Aorta (tissue), 5 donors: ENCODE data around the gene SLC38A7. TPM values are rescaled to one million over a fixed set of nuclear protein-coding genes. Genes with fewer than 3 reads are reported as not detected.
"Not testable (repeated sequence)": the region's sequence is repeated elsewhere in the genome, so short reads cannot be mapped to it uniquely, and the experiment has no call there.

ENCODE experiments used
- ATAC-seq: fragments of 200-7000 bp; cut with Tn5 transposase; one replicate; pipeline ENCODE4 v1.9.1; 2022; ENCODE audit warnings: moderate library complexity; ENCODE audit not compliant: low FRiP score
- DNase-seq, 2 donors: peaks; one replicate each; pipeline ENCODE4 v3.0.0-alpha.2; 2020
- H3K27ac ChIP-seq, 2 donors: one replicate each; pipeline ENCODE4 v1.5.1; 2013; ENCODE audit warnings: low read length in 2 of 2, mild to moderate bottlenecking in 2 of 2, moderate library complexity in 2 of 2, control low read depth in 1 of 2, inconsistent platforms in 1 of 2, low read depth in 1 of 2
- H3K27me3 ChIP-seq, 2 donors: one replicate each; pipeline ENCODE4 v1.6.1; 2013; ENCODE audit warnings: control low read depth in 1 of 2, low read length in 1 of 2, mild to moderate bottlenecking in 1 of 2, moderate library complexity in 1 of 2; ENCODE audit not compliant: insufficient read depth in 2 of 2, control insufficient read depth in 1 of 2
- H3K36me3 ChIP-seq, 2 donors: one replicate each; pipeline ENCODE4 v1.6.1; 2013; ENCODE audit warnings: control low read depth in 1 of 2, low read length in 1 of 2, mild to moderate bottlenecking in 1 of 2; ENCODE audit not compliant: insufficient read depth in 2 of 2, control insufficient read depth in 1 of 2
- H3K4me1 ChIP-seq, 2 donors: one replicate each; pipeline ENCODE4 v1.6.1; 2013; ENCODE audit warnings: low read length in 2 of 2, control low read depth in 1 of 2, mild to moderate bottlenecking in 1 of 2, moderate library complexity in 1 of 2; ENCODE audit not compliant: insufficient read depth in 2 of 2, control insufficient read depth in 1 of 2
- H3K4me3 ChIP-seq, 2 donors: one replicate each; pipeline ENCODE4 v1.5.1; 2013; ENCODE audit warnings: low read length in 2 of 2, control low read depth in 1 of 2, mild to moderate bottlenecking in 1 of 2
- H3K9me3 ChIP-seq: one replicate; pipeline ENCODE4 v1.6.1; 2013; ENCODE audit warnings: mild to moderate bottlenecking, low read length; ENCODE audit not compliant: control insufficient read depth
- WGBS, 2 donors: extraction: QIAGEN DNeasy Blood & Tissue Kit; methylation state at CpG; one replicate each; pipeline ENCODE4 v1.1.7; 2013; 5-methylcytosine and 5-hydroxymethylcytosine counted together
- intact Hi-C, 2 donors: fragments of 100-400 bp; cut with DNase I; formaldehyde crosslinking; loops; one replicate each; pipeline versions ENCODE4 v1.14.2 to v1.15.0; 2022
- polyA plus RNA-seq, 2 donors: library from polyadenylated mRNA; stranded (reverse); fragments of 200-250 nt; gene quantifications; one replicate each; pipeline ENCODE4 v1.2.3, GENCODE V29; 2013
- total RNA-seq, 2 donors: library from RNA; stranded (reverse); fragmentation: NEBNext Ultra II Directional; extraction: Animal tissue kit (Norgen Biotek cat#: 25700); gene quantifications; one replicate each; pipeline ENCODE4 v1.2.1, GENCODE V29; 2021
- donor health status: healthy with polysubstance abuse.
- donor health status: Bipolar disorder and iron deficiency.
- donor health status: DM: no; HTN: no; CAD: no.
- donor health status: DM: no; HTN: no; CAD: no.
- donor health status: DM: yes; HTN: yes; CAD: no.

The SLC38A7 gene
- total and polyA plus RNA-seq, 4 donors = 1.5 to 22.9 (median 9.4) TPM

DNA sequence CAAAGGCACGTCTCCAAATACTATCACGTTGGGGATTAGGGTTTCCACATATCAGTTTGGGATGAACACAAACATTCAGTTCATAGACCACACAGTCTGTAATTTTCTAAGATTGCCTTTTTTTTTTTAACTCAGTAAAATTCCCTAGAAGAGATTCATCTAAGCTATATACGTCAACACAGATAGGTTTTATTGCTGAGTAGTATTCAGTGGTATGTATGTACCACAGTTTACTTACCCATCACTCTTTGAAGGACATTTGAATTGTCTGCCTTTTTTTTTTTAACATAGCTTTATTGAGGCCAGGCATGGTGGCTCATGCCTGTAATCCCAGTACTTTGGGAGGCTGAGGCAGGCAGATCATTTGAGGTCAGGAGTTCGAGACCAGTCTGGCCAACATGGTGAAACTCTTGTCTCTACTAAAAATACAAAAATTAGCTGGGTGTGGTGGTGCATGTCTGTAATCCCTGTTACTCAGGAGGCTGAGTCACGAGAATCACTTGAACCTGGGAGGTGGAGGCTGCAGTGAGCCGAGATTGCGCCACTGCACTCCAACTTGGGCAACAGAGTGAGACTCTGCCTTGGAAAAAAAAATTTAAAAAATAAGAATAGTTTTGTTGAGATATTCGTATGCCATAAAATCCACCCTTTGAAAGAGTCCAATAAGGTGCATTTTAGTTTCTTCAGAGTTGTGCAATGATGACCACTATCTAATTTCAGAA is 2.6 kb upstream of the SLC38A7 start:
- H3K36me3 ChIP-seq, H3K9me3 ChIP-seq, H3K27me3 ChIP-seq, H3K4me1 ChIP-seq, H3K4me3 ChIP-seq, H3K27ac ChIP-seq, DNase-seq, intact Hi-C loops, ATAC-seq: not testable (repeated sequence)
- 76 to 79% methylated on average over 8 of the region's 8 CpGs for WGBS, 2 donors

GRCh38 chr16:58685084-58685449 is 497 bp upstream of the SLC38A7 start:
- 82 to 83% methylated on average over 6 of the region's 6 CpGs for WGBS, 2 donors
- Histone ChIP-seq H3K36me3 (no peaks in the 10 kb centered on the region), H3K9me3 (no peaks in the 10 kb centered on the region), H3K27ac (no peak overlapping the region), H3K4me1 (no peaks in the 10 kb centered on the region), H3K27me3 (no peaks in the 10 kb centered on the region), H3K4me3 (no peak overlapping the region)
- ATAC-seq (no peak), DNase-seq (no peak)
- intact Hi-C loops = no loop called here

DNA sequence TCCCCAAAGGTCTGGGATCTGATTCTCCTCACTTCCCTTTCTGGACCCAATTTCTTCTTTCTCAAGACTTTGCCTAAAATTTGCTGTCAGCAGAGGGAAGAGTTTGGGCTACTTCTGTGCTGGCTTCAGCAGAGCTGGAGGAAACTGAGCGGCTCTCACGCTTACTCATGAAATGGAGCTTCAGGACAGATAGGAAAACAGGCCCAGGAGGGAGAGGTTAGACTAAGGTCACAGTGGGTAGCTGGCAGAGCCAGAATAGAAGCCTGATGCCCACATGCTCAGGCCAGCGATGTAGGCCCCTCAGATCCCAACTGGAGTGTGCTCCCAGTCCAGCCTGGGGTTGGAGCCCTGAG is 593 bp downstream of the SLC38A7 start:
- Histone ChIP-seq H3K4me3 (peak overlapping the region; percentile 44 to 48), H3K9me3 (no peaks in the 10 kb centered on the region), H3K27me3 (no peaks in the 10 kb centered on the region), H3K27ac (no peak overlapping the region), H3K36me3 (no peaks in the 10 kb centered on the region), H3K4me1 (no peaks in the 10 kb centered on the region)
- 18 to 19% methylated on average over 3 of the region's 3 CpGs for WGBS, 2 donors
- intact Hi-C loops = loop anchor here (5.0 kb wide), 1 partner anchor 48 kb away; the partner anchor contains the start of gene GOT2 (in 2 of the 2)
- ATAC-seq (peak; percentile 51), DNase-seq (no peak)

DNA sequence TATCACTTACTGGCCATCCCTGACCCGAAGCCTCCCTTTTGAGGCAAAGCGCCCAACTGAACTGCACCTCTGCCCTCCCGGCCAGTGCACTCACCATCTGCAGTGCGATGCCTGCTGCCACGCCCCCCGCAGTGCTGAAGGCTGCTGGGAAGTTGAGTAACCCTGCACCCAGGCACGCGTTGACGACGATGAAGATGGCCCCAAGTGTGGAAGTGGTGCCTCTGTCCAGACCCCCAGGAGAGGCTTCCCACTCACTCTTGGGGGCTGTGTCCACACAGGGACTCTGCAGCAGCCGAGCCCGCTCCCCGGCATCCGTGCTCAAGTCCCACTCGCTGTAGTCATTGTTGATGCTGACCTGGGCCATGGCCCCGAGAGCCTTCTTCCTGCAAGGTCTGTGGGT is 4.8 kb downstream of the SLC38A7 start:
- WGBS, 2 donors = 95 to 98% methylated on average over 16 of the region's 16 CpGs
- Histone ChIP-seq H3K36me3 (no peaks in the 10 kb centered on the region), H3K9me3 (no peaks in the 10 kb centered on the region), H3K4me1 (no peaks in the 10 kb centered on the region), H3K27me3 (no peaks in the 10 kb centered on the region), H3K4me3 (no peak overlapping the region), H3K27ac (no peak overlapping the region)
- ATAC-seq (no peak), DNase-seq (no peak)
- intact Hi-C loops = loop anchor here (2.0 to 5.0 kb wide), 3 partner anchors 53 to 78 kb away; partner anchors contain the start of gene GOT2 (in 2 of the 2)

GRCh38 chr16:58678716-58679115 is 5.9 kb downstream of the SLC38A7 start:
- no peaks in the 10 kb centered on the region for H3K4me1 ChIP-seq
- intact Hi-C loops = loop anchor here (2.0 to 5.0 kb wide), 2 partner anchors 78 to 79 kb away; no protein-coding TSS in a partner anchor
- H3K4me3 ChIP-seq = no peak overlapping the region
- no peaks in the 10 kb centered on the region for H3K36me3 ChIP-seq
- DNase-seq (peak; percentile 57 to 82), ATAC-seq (no peak)
- no peaks in the 10 kb centered on the region for H3K27me3 ChIP-seq
- H3K27ac ChIP-seq = no peak overlapping the region
- WGBS, 2 donors = 35 to 37% methylated on average over 3 of the region's 3 CpGs
- H3K9me3 ChIP-seq = no peaks in the 10 kb centered on the region

- ATAC-seq (no peak), DNase-seq (no peak)
- H3K4me1 ChIP-seq = no peaks in the 10 kb centered on the region
- WGBS, 2 donors = 97 to 100% methylated on average over 4 of the region's 4 CpGs
- no peaks in the 10 kb centered on the region for H3K27me3 ChIP-seq
- H3K9me3 ChIP-seq = no peaks in the 10 kb centered on the region
- intact Hi-C loops = loop anchor here (2.0 to 5.0 kb wide), 2 partner anchors 79 kb away; no protein-coding TSS in a partner anchor
- H3K27ac ChIP-seq = no peak overlapping the region
- no peaks in the 10 kb centered on the region for H3K36me3 ChIP-seq
- no peak overlapping the region for H3K4me3 ChIP-seq
These were observed 6.3 kb downstream of the SLC38A7 start for GRCh38 chr16:58678269-58678668.

- Histone ChIP-seq H3K36me3 (peaks cover 0 to 4% of the 10 kb centered on the region in 2 donors), H3K4me1 (no peaks in the 10 kb centered on the region), H3K9me3 (no peaks in the 10 kb centered on the region), H3K4me3 (no peak overlapping the region), H3K27ac (no peak overlapping the region), H3K27me3 (no peaks in the 10 kb centered on the region)
- peak in 1 of 2 donors; percentile 26 for DNase-seq
- WGBS, 2 donors = 95 to 97% methylated on average over 18 of the region's 18 CpGs
- intact Hi-C loops = no loop called here
- no peak for ATAC-seq
These were observed 13.5 kb downstream of the SLC38A7 start for GRCh38 chr16:58670946-58671583.

DNA sequence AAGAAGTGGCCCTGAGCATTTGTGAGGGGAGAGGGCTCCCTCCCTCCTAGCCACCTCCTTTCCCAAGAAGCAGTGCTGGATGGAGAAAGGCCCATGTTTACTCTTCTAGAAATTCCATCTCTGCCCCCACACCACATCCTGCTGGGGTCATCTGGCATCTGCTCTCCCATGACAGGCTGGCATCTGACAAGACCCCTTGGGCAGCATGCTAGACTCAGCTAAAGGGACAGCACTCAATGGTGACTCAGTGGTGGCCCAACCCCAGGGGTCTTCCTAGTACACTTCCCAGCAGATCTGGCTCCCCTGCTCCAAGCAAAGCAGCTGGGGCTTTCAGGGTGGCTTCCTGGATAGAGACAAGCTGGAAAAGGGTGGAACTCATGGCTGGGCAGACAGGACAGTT is 14.4 kb downstream of the SLC38A7 start:
- Histone ChIP-seq H3K4me1 (no peaks in the 10 kb centered on the region), H3K27me3 (no peaks in the 10 kb centered on the region), H3K27ac (no peak overlapping the region), H3K9me3 (no peaks in the 10 kb centered on the region), H3K36me3 (peaks cover 0 to 4% of the 10 kb centered on the region in 2 donors), H3K4me3 (no peak overlapping the region)
- no peak for ATAC-seq
- peak in 1 of 2 donors; percentile 18 for DNase-seq
- intact Hi-C loops = no loop called here

- 70 to 72% methylated on average over 8 of the region's 8 CpGs for WGBS, 2 donors
- intact Hi-C loops = loop anchor here in 1 of 2 donors (10.0 kb wide), 1 partner anchor 150 kb away; the partner anchor contains the start of gene SETD6
- DNase-seq = no peak
- no peaks in the 10 kb centered on the region for H3K4me1 ChIP-seq
- H3K27ac ChIP-seq = no peak overlapping the region
- ATAC-seq = no peak
- no peak overlapping the region for H3K4me3 ChIP-seq
- H3K27me3 ChIP-seq = no peaks in the 10 kb centered on the region
- H3K9me3 ChIP-seq = no peaks in the 10 kb centered on the region
- peaks cover 0 to 4% of the 10 kb centered on the region in 2 donors for H3K36me3 ChIP-seq
These were observed 19.4 kb downstream of the SLC38A7 start for GRCh38 chr16:58665200-58665599.
